Lower lobe of right lung (tissue), 2 donors: ENCODE data around the gene ENTPD6. TPM values are rescaled to one million over a fixed set of nuclear protein-coding genes. Genes with fewer than 3 reads are reported as not detected.

ENCODE experiments used
- ATAC-seq, 2 donors: fragments of 200-7000 bp; cut with Tn5 transposase; one replicate each; pipeline ENCODE4 v1.9.1; 2020 to 2022; ENCODE audit warnings: mild to moderate bottlenecking in 2 of 2, moderate library complexity in 2 of 2
- DNase-seq: peaks from one replicate; pipeline ENCODE4 v3.0.0-alpha.2; 2020
- H3K27ac ChIP-seq: fragments of 200-600 bp; one replicate; pipeline ENCODE4 v1.8.0; 2022
- H3K27me3 ChIP-seq: fragments of 200-600 bp; one replicate; pipeline ENCODE4 v1.8.0; 2022; ENCODE audit warnings: low read depth
- H3K36me3 ChIP-seq: fragments of 200-600 bp; one replicate; pipeline ENCODE4 v1.8.0; 2022; ENCODE audit warnings: mild to moderate bottlenecking
- H3K4me1 ChIP-seq: fragments of 200-600 bp; one replicate; pipeline ENCODE4 v1.8.0; 2022
- H3K4me3 ChIP-seq: fragments of 200-600 bp; one replicate; pipeline ENCODE4 v1.8.0; 2022; ENCODE audit warnings: mild to moderate bottlenecking
- H3K9me3 ChIP-seq: fragments of 200-600 bp; one replicate; pipeline ENCODE4 v1.8.0; 2022
- CTCF ChIP-seq: fragments of 200-600 bp; IDR thresholded peaks from one replicate; pipeline ENCODE4 v1.8.0; 2022; ENCODE audit warnings: antibody characterized with exemption, mild to moderate bottlenecking
- intact Hi-C: fragments of 100-400 bp; cut with DNase I; formaldehyde crosslinking; loops from one replicate; pipeline ENCODE4 v1.11.0; 2022
- total RNA-seq: library from RNA; stranded (reverse); fragmentation: NEBNext Ultra II Directional; extraction: Animal tissue kit (Norgen Biotek cat#: 25700); gene quantifications from one replicate; pipeline ENCODE4 v1.2.1, GENCODE V29; 2021
- donor health status: DM: no; HTN: yes; CAD: no; lungs with severe emphysema.

Gene ENTPD6
- total RNA-seq, 1 donor from 2014 or later: 64.5 TPM

GRCh38 chr20:25225642-25226432 is 30.3 kb downstream of the ENTPD6 start:
- H3K4me1 ChIP-seq: peaks cover 33% of the 10 kb centered on the region
- H3K9me3 ChIP-seq: no peaks in the 10 kb centered on the region
- TF ChIP-seq CTCF: no peak
- no peak overlapping the region for H3K27ac ChIP-seq
- no peak overlapping the region for H3K4me3 ChIP-seq
- ATAC-seq (no peak), DNase-seq (no peak)
- no peaks in the 10 kb centered on the region for H3K27me3 ChIP-seq
- peaks cover 26% of the 10 kb centered on the region for H3K36me3 ChIP-seq
- intact Hi-C loops: no loop called here

GRCh38 chr20:25226433-25227316 is 31.2 kb downstream of the ENTPD6 start:
- TF ChIP-seq CTCF: no peak
- intact Hi-C loops: no loop called here
- no peaks in the 10 kb centered on the region for H3K9me3 ChIP-seq
- DNase-seq (peak; percentile 60), ATAC-seq (peak; percentile 49 to 62)
- peak overlapping the region; percentile 57 for H3K27ac ChIP-seq
- H3K27me3 ChIP-seq: no peaks in the 10 kb centered on the region
- H3K4me1 ChIP-seq: peaks cover 34% of the 10 kb centered on the region
- peaks cover 18% of the 10 kb centered on the region for H3K36me3 ChIP-seq
- H3K4me3 ChIP-seq: no peak overlapping the region

- intact Hi-C loops: no loop called here
- Histone ChIP-seq H3K4me1 (peaks cover 34% of the 10 kb centered on the region), H3K27ac (peak overlapping the region; percentile 57), H3K27me3 (no peaks in the 10 kb centered on the region), H3K4me3 (no peak overlapping the region), H3K9me3 (no peaks in the 10 kb centered on the region), H3K36me3 (peaks cover 15% of the 10 kb centered on the region)
- ATAC-seq (peak; percentile 42 to 69), DNase-seq (no peak)
- TF ChIP-seq CTCF: no peak
Measured at GRCh38 chr20:25227317-25227831, 31.9 kb downstream of the ENTPD6 start.

GRCh38 chr20:25229486-25230165 is 34.1 kb downstream of the ENTPD6 start:
- Histone ChIP-seq H3K36me3 (peaks cover 11% of the 10 kb centered on the region), H3K27ac (no peak overlapping the region), H3K27me3 (no peaks in the 10 kb centered on the region), H3K4me1 (peaks cover 44% of the 10 kb centered on the region), H3K9me3 (no peaks in the 10 kb centered on the region), H3K4me3 (no peak overlapping the region)
- ATAC-seq (no peak), DNase-seq (no peak)
- no peak for TF ChIP-seq CTCF
- intact Hi-C loops: no loop called here

GRCh38 chr20:25230166-25230831 is 34.8 kb downstream of the ENTPD6 start:
- H3K27ac ChIP-seq: peak overlapping the region; percentile 60
- H3K36me3 ChIP-seq: peaks cover 7% of the 10 kb centered on the region
- no peaks in the 10 kb centered on the region for H3K9me3 ChIP-seq
- peaks cover 44% of the 10 kb centered on the region for H3K4me1 ChIP-seq
- DNase-seq (no peak), ATAC-seq (no peak)
- no peak for TF ChIP-seq CTCF
- H3K27me3 ChIP-seq: no peaks in the 10 kb centered on the region
- intact Hi-C loops: no loop called here
- no peak overlapping the region for H3K4me3 ChIP-seq
